ENCODE data around the gene EPM2A.

Gene EPM2A

DNA sequence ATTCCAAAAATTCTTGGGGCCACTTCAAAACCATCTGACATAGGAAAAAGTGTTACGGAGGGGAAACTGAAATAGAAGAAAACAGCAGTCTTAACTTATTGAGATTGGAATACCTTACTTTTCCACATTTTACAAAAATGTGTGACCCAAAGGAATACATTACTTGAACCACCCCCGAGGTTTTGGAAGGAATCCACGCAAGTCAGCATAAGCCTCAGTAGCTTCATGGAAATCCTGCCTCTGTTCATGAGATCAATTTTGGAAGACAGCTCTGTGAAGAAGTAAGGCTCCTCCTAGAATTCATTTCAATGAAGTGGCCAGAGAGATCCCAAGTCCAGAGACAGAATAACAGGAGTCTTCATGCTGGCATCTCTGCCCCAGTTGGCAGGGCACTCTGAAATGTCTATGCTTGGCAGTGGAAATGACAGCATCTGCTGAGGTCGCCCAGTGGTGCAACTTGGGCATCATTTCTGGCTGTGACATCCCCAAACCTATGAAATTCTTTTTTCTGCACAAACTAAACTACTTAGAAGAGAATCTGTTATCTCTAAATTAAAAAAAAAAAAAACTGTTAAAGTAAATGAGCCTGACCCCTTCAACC lies 132.5 kb downstream of the EPM2A start:
- no peak for DNase-seq (ENCODE audit: low read depth in 3 of 3)

DNA sequence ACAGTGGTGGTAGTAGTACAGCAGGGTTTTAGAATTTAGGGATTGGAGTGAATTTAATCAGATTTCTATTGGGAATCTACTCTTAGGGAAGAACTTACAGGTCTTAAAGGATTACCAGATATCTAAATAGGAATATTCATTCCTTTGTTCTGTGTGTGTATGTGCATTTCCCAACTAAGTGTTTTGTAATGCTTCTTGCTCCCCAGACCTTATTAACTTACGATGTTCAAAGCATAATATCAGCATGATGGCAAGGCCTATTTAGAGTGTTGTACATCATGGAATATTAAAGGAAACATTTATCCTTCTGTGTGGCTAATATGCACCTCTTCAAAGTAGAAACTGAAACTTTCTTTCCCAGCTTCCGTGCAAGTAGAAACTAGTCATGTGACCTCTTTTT lies 133.9 kb downstream of the EPM2A start:
- no peak for DNase-seq (ENCODE audit: low read depth in 3 of 3)

DNA sequence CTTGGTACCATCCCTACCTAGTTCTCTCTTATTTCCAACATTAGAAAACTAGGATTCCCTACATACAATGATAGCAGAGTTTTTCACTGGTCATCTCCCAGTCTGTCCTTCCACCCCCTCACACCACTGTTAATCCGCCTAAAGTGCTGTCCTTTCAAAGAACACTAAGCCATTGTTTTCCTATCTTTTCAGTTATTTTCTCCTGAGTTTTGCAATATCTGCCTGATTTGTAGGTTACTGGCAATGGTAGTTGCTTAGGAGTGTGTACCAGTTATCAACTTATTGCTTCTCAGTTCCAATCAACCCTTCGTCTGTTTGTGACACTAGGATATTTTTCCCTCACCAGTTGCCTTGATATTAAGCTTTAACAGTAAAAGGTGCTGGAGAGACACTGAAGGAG lies 135.0 kb downstream of the EPM2A start:
- DNase-seq (ENCODE audit: low read depth in 3 of 3), result no peak

DNA sequence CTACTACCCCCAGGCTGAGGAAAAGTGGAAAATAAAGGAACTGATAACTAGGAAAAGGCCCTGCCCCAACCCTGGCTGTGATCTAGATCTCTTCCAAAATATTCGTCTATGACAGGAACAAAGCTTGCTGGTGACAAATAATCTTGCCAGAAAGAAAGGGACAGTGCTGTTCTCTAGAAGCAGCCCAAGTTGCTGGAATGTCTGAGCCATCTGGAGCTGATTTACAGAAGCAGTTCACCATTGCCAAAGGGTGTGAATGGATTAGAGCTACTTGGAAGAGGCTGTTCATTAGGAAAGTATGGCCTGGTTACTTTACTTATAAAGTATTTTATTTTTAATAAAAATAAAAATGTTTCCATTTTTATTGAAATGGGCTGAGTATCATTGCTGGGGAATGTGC lies 146.3 kb downstream of the EPM2A start:
- no peak for DNase-seq (ENCODE audit: low read depth in 3 of 3)

DNA sequence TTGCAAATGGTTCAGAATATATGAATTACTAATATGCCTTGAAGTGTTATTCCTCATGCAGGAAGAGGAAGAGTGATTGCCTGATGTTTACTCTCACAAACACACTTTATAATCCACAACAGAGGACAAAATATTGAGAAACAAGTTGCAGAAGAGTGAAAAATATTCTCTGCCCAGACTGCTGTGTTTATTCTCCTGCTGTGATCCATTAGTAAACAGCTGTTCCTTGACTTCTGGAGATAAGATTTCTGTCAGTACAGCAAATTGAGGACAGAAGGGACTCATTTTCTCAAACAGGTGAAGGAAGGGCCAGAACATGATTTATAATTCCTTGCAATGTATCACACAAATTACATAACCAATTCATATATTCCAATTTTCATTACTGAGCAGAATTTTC lies 148.0 kb downstream of the EPM2A start:
- no peak for DNase-seq (ENCODE audit: low read depth in 3 of 3)

DNA sequence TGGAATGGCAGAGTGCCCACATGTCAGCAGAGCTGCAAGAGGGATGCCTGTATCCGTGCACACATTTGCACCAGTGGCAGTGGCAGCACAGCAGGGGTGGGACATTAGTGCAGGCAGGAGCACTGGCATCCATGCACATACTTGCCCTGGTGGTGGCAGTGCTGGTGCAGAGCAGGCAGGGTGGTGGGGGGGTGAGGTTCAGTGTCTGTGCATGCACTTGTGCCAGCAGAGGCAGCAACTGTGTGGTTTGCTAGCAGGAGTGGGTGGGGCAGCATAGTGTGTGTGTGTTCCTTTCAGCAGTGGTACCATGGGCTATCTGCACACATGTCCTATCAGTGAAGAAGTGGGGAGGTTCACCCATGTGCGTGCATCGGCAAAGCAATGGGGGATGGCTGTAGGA lies 151.6 kb downstream of the EPM2A start:
- no peak for DNase-seq (ENCODE audit: low read depth in 3 of 3)

Data from stimulated activated CD4-positive, alpha-beta T cell treated with anti-CD3 and anti-CD28 coated beads, TNF-alpha, amount 100 ng/mL, for 48 hours (primary cell).